ENCODE measurements around the gene CAPN14.

The CAPN14 gene

GRCh38 chr2:31217465-31218200, at the start of gene CAPN14:
TSS of gene CAPN14 (minus strand) at chr2:31217515. CDS start at chr2:31205447, 12,068 bp downstream.
- no peak for DNase-seq

- DNase-seq = no peak
Observed at GRCh38 chr2:31266804-31267203, 49.5 kb upstream of the CAPN14 start.

- DNase-seq = no peak
Observed at GRCh38 chr2:31265234-31265633, 47.9 kb upstream of the CAPN14 start.

- DNase-seq = no peak
Observed at GRCh38 chr2:31263636-31264190, 46.4 kb upstream of the CAPN14 start.

- DNase-seq = no peak
Observed at GRCh38 chr2:31260870-31261269, 43.6 kb upstream of the CAPN14 start.

GRCh38 chr2:31259075-31259474, 41.8 kb upstream of the CAPN14 start:
- no peak for DNase-seq

- DNase-seq = no peak
Observed at GRCh38 chr2:31258351-31258750, 41.0 kb upstream of the CAPN14 start.

GRCh38 chr2:31256611-31257382, 39.5 kb upstream of the CAPN14 start:
- DNase-seq = no peak

- no peak for DNase-seq
Observed at GRCh38 chr2:31255911-31256571, 38.7 kb upstream of the CAPN14 start.

GRCh38 chr2:31254237-31255203, 37.2 kb upstream of the CAPN14 start:
- no peak for DNase-seq

- DNase-seq = no peak
Observed at GRCh38 chr2:31253356-31254131, 36.2 kb upstream of the CAPN14 start.

- no peak for DNase-seq
Observed at GRCh38 chr2:31251851-31252250, 34.5 kb upstream of the CAPN14 start.

GRCh38 chr2:31251018-31251417, 33.7 kb upstream of the CAPN14 start:
- DNase-seq = no peak

- no peak for DNase-seq
Observed at GRCh38 chr2:31249009-31249690, 31.8 kb upstream of the CAPN14 start.

GRCh38 chr2:31248139-31248538, 30.8 kb upstream of the CAPN14 start:
- DNase-seq = no peak

GRCh38 chr2:31247711-31248110, 30.4 kb upstream of the CAPN14 start:
- no peak for DNase-seq

- no peak for DNase-seq
Observed at GRCh38 chr2:31246184-31246852, 29.0 kb upstream of the CAPN14 start.

GRCh38 chr2:31244101-31244500, 26.8 kb upstream of the CAPN14 start:
- no peak for DNase-seq

- no peak for DNase-seq
Observed at GRCh38 chr2:31243053-31243452, 25.7 kb upstream of the CAPN14 start.

GRCh38 chr2:31241625-31242270, 24.4 kb upstream of the CAPN14 start:
- DNase-seq = no peak

Measured in amniotic stem cell (primary cell).